HepG2 (cell line): ENCODE measurements around the gene ASB7.

ENCODE experiments used
- CENPT ChIP-seq: sonication (generic); formaldehyde crosslinking; IDR thresholded peaks from 2 replicates; pipeline ENCODE4 v1.8.0; 2022; ENCODE audit warnings: low read depth, mild to moderate bottlenecking, moderate library complexity, missing genetic modification reagents
- CHD2 ChIP-seq: IDR thresholded peaks from 2 replicates; pipeline ENCODE4 v1.6.1; 2011; ENCODE audit warnings: low read depth, low read length, improper control_type of control experiment
- FOXK1 ChIP-seq: sonication (generic); formaldehyde crosslinking; IDR thresholded peaks from 2 replicates; pipeline ENCODE4 v1.4.0; 2020; ENCODE audit warnings: low read depth, missing genetic modification reagents, borderline replicate concordance
- HDAC2 ChIP-seq: sonication (generic); formaldehyde crosslinking; IDR thresholded peaks from 2 replicates; pipeline ENCODE4 v1.4.0; 2020; ENCODE audit warnings: missing genetic modification reagents
- MXD4 ChIP-seq: IDR thresholded peaks from 2 replicates; pipeline ENCODE4 v1.6.1; 2016; ENCODE audit warnings: mild to moderate bottlenecking, missing biosample characterization, missing genetic modification reagents
- PCBP1 ChIP-seq: fragments of 200-400 bp; formaldehyde crosslinking; IDR thresholded peaks from 2 replicates; pipeline ENCODE4 v1.6.1; 2017; ENCODE audit warnings: mild to moderate bottlenecking, low read depth, low read length, borderline replicate concordance
- SRF ChIP-seq: IDR thresholded peaks from 2 replicates; pipeline ENCODE4 v1.6.1; 2011; ENCODE audit warnings: mild to moderate bottlenecking, low read depth, low read length, moderate library complexity
- TP53 ChIP-seq: sonication (generic); formaldehyde crosslinking; conservative IDR thresholded peaks from 2 replicates; pipeline ENCODE4 v1.4.0; 2020; ENCODE audit warnings: missing genetic modification reagents
- ZNF431 ChIP-seq: sonication (generic); formaldehyde crosslinking; IDR thresholded peaks from 2 replicates; pipeline ENCODE4 v1.9.0; 2022; ENCODE audit warnings: missing genetic modification reagents, low read depth, mild to moderate bottlenecking, borderline replicate concordance
- TF ChIP-seq, protein P1 (sequence below): sonication (generic); formaldehyde crosslinking; IDR thresholded peaks from 2 replicates; pipeline ENCODE4 v1.8.0; 2022; ENCODE audit warnings: low read depth, missing genetic modification reagents
- TF ChIP-seq, protein P2 (sequence below): fragments of 450-650 bp; IDR thresholded peaks from 2 replicates; pipeline ENCODE4 v1.6.1; 2016
- TF ChIP-seq, protein P3 (sequence below): sonication (generic); formaldehyde crosslinking; conservative IDR thresholded peaks from 2 replicates; pipeline ENCODE4 v1.5.0; 2020; ENCODE audit warnings: missing genetic modification reagents
- TF ChIP-seq, protein P4 (sequence below): IDR thresholded peaks from 2 replicates; pipeline ENCODE4 v1.6.1; 2016; ENCODE audit warnings: mild to moderate bottlenecking, missing biosample characterization, missing genetic modification reagents
- TF ChIP-seq, protein P5 (sequence below): sonication (generic); formaldehyde crosslinking; IDR thresholded peaks from 2 replicates; pipeline ENCODE4 v1.5.0; 2020; ENCODE audit warnings: mild to moderate bottlenecking, missing genetic modification reagents, moderate library complexity

DNA sequence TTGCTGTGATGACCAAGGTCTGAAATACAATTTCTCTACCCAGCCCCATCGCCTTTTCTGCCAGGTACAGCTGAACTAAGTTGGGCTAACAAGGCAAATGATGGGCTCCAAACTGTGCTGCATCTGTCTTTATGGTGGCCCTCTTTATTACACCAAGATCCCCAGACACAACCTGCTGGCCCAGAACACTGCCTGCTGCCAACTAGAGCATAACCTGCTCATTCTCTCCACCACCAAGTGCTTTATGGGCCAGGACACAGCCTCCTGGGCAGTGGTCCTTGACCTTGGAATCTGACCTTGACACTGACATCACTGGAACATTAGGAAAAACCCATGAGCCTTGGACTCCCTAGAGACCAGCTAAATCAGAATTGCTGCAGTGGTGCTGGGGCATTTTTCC lies 3.7 kb upstream of the ASB7 start:
- TF ChIP-seq CENPT (CRISPR knock-in tag) (no peak), SRF (no peak), TP53 (CRISPR knock-in tag) (no peak), MXD4 (CRISPR knock-in tag) (no peak), PCBP1 (no peak), CHD2 (no peak), ZNF431 (CRISPR knock-in tag) (no peak), HDAC2 (CRISPR knock-in tag) (no peak), FOXK1 (CRISPR knock-in tag) (no peak)
- TF ChIP-seq, protein P1, sequence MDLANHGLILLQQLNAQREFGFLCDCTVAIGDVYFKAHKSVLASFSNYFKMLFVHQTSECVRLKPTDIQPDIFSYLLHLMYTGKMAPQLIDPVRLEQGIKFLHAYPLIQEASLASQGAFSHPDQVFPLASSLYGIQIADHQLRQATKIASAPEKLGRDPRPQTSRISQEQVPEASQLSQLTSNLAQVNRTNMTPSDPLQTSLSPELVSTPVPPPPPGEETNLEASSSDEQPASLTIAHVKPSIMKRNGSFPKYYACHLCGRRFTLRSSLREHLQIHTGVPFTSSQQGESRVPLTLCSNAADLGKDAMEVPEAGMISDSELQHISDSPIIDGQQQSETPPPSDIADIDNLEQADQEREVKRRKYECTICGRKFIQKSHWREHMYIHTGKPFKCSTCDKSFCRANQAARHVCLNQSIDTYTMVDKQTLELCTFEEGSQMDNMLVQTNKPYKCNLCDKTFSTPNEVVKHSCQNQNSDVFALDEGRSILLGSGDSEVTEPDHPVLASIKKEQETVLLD, result no peak
- TF ChIP-seq, protein P2, sequence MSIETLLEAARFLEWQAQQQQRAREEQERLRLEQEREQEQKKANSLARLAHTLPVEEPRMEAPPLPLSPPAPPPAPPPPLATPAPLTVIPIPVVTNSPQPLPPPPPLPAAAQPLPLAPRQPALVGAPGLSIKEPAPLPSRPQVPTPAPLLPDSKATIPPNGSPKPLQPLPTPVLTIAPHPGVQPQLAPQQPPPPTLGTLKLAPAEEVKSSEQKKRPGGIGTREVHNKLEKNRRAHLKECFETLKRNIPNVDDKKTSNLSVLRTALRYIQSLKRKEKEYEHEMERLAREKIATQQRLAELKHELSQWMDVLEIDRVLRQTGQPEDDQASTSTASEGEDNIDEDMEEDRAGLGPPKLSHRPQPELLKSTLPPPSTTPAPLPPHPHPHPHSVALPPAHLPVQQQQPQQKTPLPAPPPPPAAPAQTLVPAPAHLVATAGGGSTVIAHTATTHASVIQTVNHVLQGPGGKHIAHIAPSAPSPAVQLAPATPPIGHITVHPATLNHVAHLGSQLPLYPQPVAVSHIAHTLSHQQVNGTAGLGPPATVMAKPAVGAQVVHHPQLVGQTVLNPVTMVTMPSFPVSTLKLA, result no peak
- TF ChIP-seq, protein P3, sequence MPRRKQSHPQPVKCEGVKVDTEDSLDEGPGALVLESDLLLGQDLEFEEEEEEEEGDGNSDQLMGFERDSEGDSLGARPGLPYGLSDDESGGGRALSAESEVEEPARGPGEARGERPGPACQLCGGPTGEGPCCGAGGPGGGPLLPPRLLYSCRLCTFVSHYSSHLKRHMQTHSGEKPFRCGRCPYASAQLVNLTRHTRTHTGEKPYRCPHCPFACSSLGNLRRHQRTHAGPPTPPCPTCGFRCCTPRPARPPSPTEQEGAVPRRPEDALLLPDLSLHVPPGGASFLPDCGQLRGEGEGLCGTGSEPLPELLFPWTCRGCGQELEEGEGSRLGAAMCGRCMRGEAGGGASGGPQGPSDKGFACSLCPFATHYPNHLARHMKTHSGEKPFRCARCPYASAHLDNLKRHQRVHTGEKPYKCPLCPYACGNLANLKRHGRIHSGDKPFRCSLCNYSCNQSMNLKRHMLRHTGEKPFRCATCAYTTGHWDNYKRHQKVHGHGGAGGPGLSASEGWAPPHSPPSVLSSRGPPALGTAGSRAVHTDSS (CRISPR knock-in tag), result no peak
- TF ChIP-seq, protein P4, sequence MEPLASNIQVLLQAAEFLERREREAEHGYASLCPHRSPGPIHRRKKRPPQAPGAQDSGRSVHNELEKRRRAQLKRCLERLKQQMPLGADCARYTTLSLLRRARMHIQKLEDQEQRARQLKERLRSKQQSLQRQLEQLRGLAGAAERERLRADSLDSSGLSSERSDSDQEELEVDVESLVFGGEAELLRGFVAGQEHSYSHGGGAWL (CRISPR knock-in tag), result no peak
- TF ChIP-seq, protein P5, sequence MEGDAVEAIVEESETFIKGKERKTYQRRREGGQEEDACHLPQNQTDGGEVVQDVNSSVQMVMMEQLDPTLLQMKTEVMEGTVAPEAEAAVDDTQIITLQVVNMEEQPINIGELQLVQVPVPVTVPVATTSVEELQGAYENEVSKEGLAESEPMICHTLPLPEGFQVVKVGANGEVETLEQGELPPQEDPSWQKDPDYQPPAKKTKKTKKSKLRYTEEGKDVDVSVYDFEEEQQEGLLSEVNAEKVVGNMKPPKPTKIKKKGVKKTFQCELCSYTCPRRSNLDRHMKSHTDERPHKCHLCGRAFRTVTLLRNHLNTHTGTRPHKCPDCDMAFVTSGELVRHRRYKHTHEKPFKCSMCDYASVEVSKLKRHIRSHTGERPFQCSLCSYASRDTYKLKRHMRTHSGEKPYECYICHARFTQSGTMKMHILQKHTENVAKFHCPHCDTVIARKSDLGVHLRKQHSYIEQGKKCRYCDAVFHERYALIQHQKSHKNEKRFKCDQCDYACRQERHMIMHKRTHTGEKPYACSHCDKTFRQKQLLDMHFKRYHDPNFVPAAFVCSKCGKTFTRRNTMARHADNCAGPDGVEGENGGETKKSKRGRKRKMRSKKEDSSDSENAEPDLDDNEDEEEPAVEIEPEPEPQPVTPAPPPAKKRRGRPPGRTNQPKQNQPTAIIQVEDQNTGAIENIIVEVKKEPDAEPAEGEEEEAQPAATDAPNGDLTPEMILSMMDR (CRISPR knock-in tag), result no peak
